Stimulated activated CD4-positive, alpha-beta T cell treated with anti-CD3 and anti-CD28 coated beads, Interleukin-12 subunit alpha, Interleukin-12 subunit beta, amount 100 ng/mL, for 48 hours (primary cell): Measurements from ENCODE around the gene IGSF8.

Source experiments
- DNase-seq, 3 donors: peaks; one replicate each; pipeline ENCODE4 v3.0.0-alpha.2; 2020; ENCODE audit warnings: low read depth in 2 of 3, low spot score in 1 of 3

IGSF8 gene

GRCh38 chr1:160107512-160107911, 9.1 kb upstream of the IGSF8 start:
- DNase-seq, result no peak

GRCh38 chr1:160105155-160105554, 6.7 kb upstream of the IGSF8 start:
- DNase-seq, result no peak

- DNase-seq, result no peak
These were observed 6.1 kb upstream of the IGSF8 start for GRCh38 chr1:160104486-160104885.

- no peak for DNase-seq
These were observed 5.4 kb upstream of the IGSF8 start for GRCh38 chr1:160103658-160104408.

- DNase-seq, result no peak
These were observed 3.5 kb upstream of the IGSF8 start for GRCh38 chr1:160101717-160102522.

- peak; percentile 52 to 67 (median 61) for DNase-seq
These were observed 2.8 kb upstream of the IGSF8 start for GRCh38 chr1:160101037-160101716.

GRCh38 chr1:160099716-160100375, 1.4 kb upstream of the IGSF8 start:
- no peak for DNase-seq

- peak; percentile 96 to 99 (median 98) for DNase-seq
These were observed 588 bp upstream of the IGSF8 start for GRCh38 chr1:160098852-160099561.

- DNase-seq, result no peak
These were observed 1.1 kb downstream of the IGSF8 start for GRCh38 chr1:160097151-160097910.

- DNase-seq, result no peak
These were observed 1.9 kb downstream of the IGSF8 start for GRCh38 chr1:160096274-160097116.

- DNase-seq, result no peak
These were observed 2.9 kb downstream of the IGSF8 start for GRCh38 chr1:160095382-160096105.

GRCh38 chr1:160094806-160095205, 3.6 kb downstream of the IGSF8 start:
- DNase-seq, result no peak

GRCh38 chr1:160094291-160094625, 4.2 kb downstream of the IGSF8 start:
- DNase-seq, result no peak

GRCh38 chr1:160093624-160094290, 4.7 kb downstream of the IGSF8 start:
- DNase-seq, result no peak

- no peak for DNase-seq
These were observed 5.4 kb downstream of the IGSF8 start for GRCh38 chr1:160093069-160093395.

- no peak for DNase-seq
These were observed 5.9 kb downstream of the IGSF8 start for GRCh38 chr1:160092366-160093068.

GRCh38 chr1:160091666-160092223, 6.7 kb downstream of the IGSF8 start:
- DNase-seq, result no peak
